HEK293 (cell line): ENCODE data around the gene ZNRF1.

Source experiments
- CTCF ChIA-PET: fragments of 350-600 bp; formaldehyde crosslinking; extraction: SDS; loops from one replicate; lab custom pipeline; 2021; ENCODE audit warnings: antibody characterized with exemption; lab: Yijun Ruan, JAX
- POLR2A ChIA-PET: fragments of 300-600 bp; formaldehyde crosslinking; extraction: SDS; loops from one replicate; lab custom pipeline; 2020; ENCODE audit warnings: antibody characterized with exemption, inconsistent platforms; lab: Yijun Ruan, JAX
- H3K27ac ChIP-seq: fragments of 200-500 bp; sonication (Bioruptor generic); 2 replicates; pipeline ENCODE4 v1.5.1; 2014; ENCODE audit warnings: low read depth, low read length, control low read depth, inconsistent platforms; ENCODE audit errors: extremely low read depth
- H3K36me3 ChIP-seq, 2 experiments: fragments of 200-500 bp in 1 of 2; sonication (Bioruptor generic) in 1 of 2; 1 replicate in 1 of 2; 2 replicates in 1 of 2; pipeline ENCODE4 v1.5.1; 2014 to 2017; ENCODE audit warnings: inconsistent platforms in 2 of 2, low read length in 2 of 2; ENCODE audit not compliant: control insufficient read depth in 2 of 2, insufficient read depth in 1 of 2
- H3K4me1 ChIP-seq: fragments of 200-500 bp; sonication (Bioruptor generic); 2 replicates; pipeline ENCODE4 v1.5.1; 2014; ENCODE audit warnings: mild to moderate bottlenecking, low read length, inconsistent platforms; ENCODE audit not compliant: control insufficient read depth, insufficient read depth
- H3K4me3 ChIP-seq: 2 replicates; pipeline ENCODE4 v1.5.1; 2011; ENCODE audit warnings: low read depth, mild to moderate bottlenecking, control low read depth, low read length, moderate library complexity
- H3K9me3 ChIP-seq: fragments of 200-500 bp; sonication (Bioruptor generic); 2 replicates; pipeline ENCODE4 v1.5.1; 2014; ENCODE audit warnings: low read depth, low read length, inconsistent platforms; ENCODE audit not compliant: control insufficient read depth, insufficient read depth
- GLIS2 ChIP-seq: fragments of 450-650 bp; formaldehyde crosslinking; IDR thresholded peaks from 2 replicates; pipeline ENCODE4 v1.5.1; 2016; ENCODE audit warnings: missing biosample characterization, missing genetic modification characterization
- HOXA7 ChIP-seq: sonication (generic); formaldehyde crosslinking; IDR thresholded peaks from 2 replicates; pipeline ENCODE4 v1.8.1; 2022; ENCODE audit warnings: missing genetic modification reagents, borderline replicate concordance
- HOXC10 ChIP-seq: sonication (generic); formaldehyde crosslinking; IDR thresholded peaks from 2 replicates; pipeline ENCODE4 v1.8.1; 2023; ENCODE audit warnings: mild to moderate bottlenecking, missing genetic modification reagents
- KLF16 ChIP-seq: fragments of 450-650 bp; formaldehyde crosslinking; IDR thresholded peaks from 2 replicates; pipeline ENCODE4 v1.5.1; 2017; ENCODE audit warnings: missing biosample characterization, missing genetic modification characterization
- MYNN ChIP-seq: fragments of 450-650 bp; formaldehyde crosslinking; IDR thresholded peaks from 2 replicates; pipeline ENCODE4 v1.5.1; 2016; ENCODE audit warnings: missing biosample characterization, missing genetic modification characterization, borderline replicate concordance
- REPIN1 ChIP-seq: fragments of 450-650 bp; formaldehyde crosslinking; IDR thresholded peaks from 2 replicates; pipeline ENCODE4 v1.5.1; 2017; ENCODE audit warnings: missing biosample characterization, missing genetic modification characterization, low read depth
- SETDB1 ChIP-seq: IDR thresholded peaks from one replicate; pipeline ENCODE4 v1.6.1; 2017; ENCODE audit warnings: mild to moderate bottlenecking, low read length, moderate library complexity, mixed read lengths; ENCODE audit not compliant: insufficient read length
- SP7 ChIP-seq: fragments of 450-650 bp; formaldehyde crosslinking; IDR thresholded peaks from 2 replicates; pipeline ENCODE4 v1.5.1; 2016; ENCODE audit warnings: missing biosample characterization, missing genetic modification characterization
- TCF7L2 ChIP-seq: IDR thresholded peaks from 2 replicates; pipeline ENCODE4 v1.6.1; 2011; ENCODE audit warnings: low read depth, mild to moderate bottlenecking, inconsistent platforms, low read length, moderate library complexity, borderline replicate concordance
- TRIM28 ChIP-seq: IDR thresholded peaks from 2 replicates; pipeline ENCODE4 v1.6.1; 2011; ENCODE audit warnings: low read length, control low read depth, borderline replicate concordance
- WT1 ChIP-seq: fragments of 450-650 bp; formaldehyde crosslinking; IDR thresholded peaks from 2 replicates; pipeline ENCODE4 v1.5.1; 2016; ENCODE audit warnings: missing biosample characterization, missing genetic modification characterization
- ZFP3 ChIP-seq: fragments of 450-650 bp; formaldehyde crosslinking; IDR thresholded peaks from 2 replicates; pipeline ENCODE4 v1.5.1; 2016; ENCODE audit warnings: low read depth, missing biosample characterization, missing genetic modification characterization
- ZFP37 ChIP-seq: fragments of 450-650 bp; formaldehyde crosslinking; IDR thresholded peaks from 2 replicates; pipeline ENCODE4 v1.5.1; 2016; ENCODE audit warnings: missing biosample characterization, missing genetic modification characterization
- ZIC2 ChIP-seq: fragments of 450-650 bp; formaldehyde crosslinking; IDR thresholded peaks from 2 replicates; pipeline ENCODE4 v1.5.1; 2016; ENCODE audit warnings: missing biosample characterization, missing genetic modification characterization
- ZNF121 ChIP-seq: fragments of 450-650 bp; formaldehyde crosslinking; IDR thresholded peaks from 2 replicates; pipeline ENCODE4 v1.5.1; 2016; ENCODE audit warnings: missing biosample characterization, missing genetic modification characterization
- ZNF155 ChIP-seq: fragments of 450-650 bp; formaldehyde crosslinking; IDR thresholded peaks from 2 replicates; pipeline ENCODE4 v1.5.1; 2016; ENCODE audit warnings: missing biosample characterization, missing genetic modification characterization
- ZNF266 ChIP-seq: fragments of 450-650 bp; formaldehyde crosslinking; IDR thresholded peaks from 2 replicates; pipeline ENCODE4 v1.5.1; 2016; ENCODE audit warnings: missing biosample characterization, missing genetic modification characterization, low read depth
- ZNF391 ChIP-seq: fragments of 450-650 bp; formaldehyde crosslinking; IDR thresholded peaks from 2 replicates; pipeline ENCODE4 v1.5.1; 2016; ENCODE audit warnings: low read depth, missing biosample characterization, missing genetic modification characterization, borderline replicate concordance
- ZNF423 ChIP-seq: fragments of 450-650 bp; formaldehyde crosslinking; IDR thresholded peaks from 2 replicates; pipeline ENCODE4 v1.5.1; 2016; ENCODE audit warnings: missing biosample characterization, missing genetic modification characterization
- ZNF510 ChIP-seq: fragments of 450-650 bp; formaldehyde crosslinking; IDR thresholded peaks from 2 replicates; pipeline ENCODE4 v1.5.1; 2018; ENCODE audit warnings: mild to moderate bottlenecking, missing genetic modification characterization, missing biosample characterization; ENCODE audit not compliant: insufficient replicate concordance
- ZNF560 ChIP-seq: fragments of 450-650 bp; formaldehyde crosslinking; IDR thresholded peaks from 2 replicates; pipeline ENCODE4 v1.5.1; 2017; ENCODE audit warnings: missing biosample characterization, missing genetic modification characterization, borderline replicate concordance
- ZNF596 ChIP-seq: fragments of 450-650 bp; IDR thresholded peaks from 2 replicates; pipeline ENCODE4 v1.5.0; 2018; ENCODE audit warnings: missing biosample characterization, mild to moderate bottlenecking, missing genetic modification characterization, moderate library complexity
- ZNF624 ChIP-seq: fragments of 450-650 bp; formaldehyde crosslinking; IDR thresholded peaks from 2 replicates; pipeline ENCODE4 v1.5.1; 2017; ENCODE audit warnings: missing biosample characterization, missing genetic modification characterization
- ZNF629 ChIP-seq: fragments of 450-650 bp; formaldehyde crosslinking; IDR thresholded peaks from 2 replicates; pipeline ENCODE4 v1.5.1; 2017; ENCODE audit warnings: missing biosample characterization, missing genetic modification characterization
- ZNF654 ChIP-seq: fragments of 450-650 bp; formaldehyde crosslinking; IDR thresholded peaks from 2 replicates; pipeline ENCODE4 v1.5.1; 2016; ENCODE audit warnings: low read depth, missing biosample characterization, missing genetic modification characterization
- ZNF658 ChIP-seq: fragments of 450-650 bp; formaldehyde crosslinking; IDR thresholded peaks from 2 replicates; pipeline ENCODE4; 2016; ENCODE audit warnings: missing biosample characterization, missing genetic modification characterization
- ZNF664 ChIP-seq: fragments of 450-650 bp; formaldehyde crosslinking; IDR thresholded peaks from 2 replicates; pipeline ENCODE4 v1.5.1; 2016; ENCODE audit warnings: missing biosample characterization, missing genetic modification characterization
- ZNF768 ChIP-seq: fragments of 450-650 bp; formaldehyde crosslinking; IDR thresholded peaks from 2 replicates; pipeline ENCODE4 v1.5.1; 2018; ENCODE audit warnings: missing biosample characterization, mild to moderate bottlenecking, missing genetic modification characterization
- ZNF792 ChIP-seq: fragments of 450-650 bp; formaldehyde crosslinking; IDR thresholded peaks from 2 replicates; pipeline ENCODE4 v1.5.1; 2016; ENCODE audit warnings: missing biosample characterization, missing genetic modification characterization
- ZNF843 ChIP-seq: fragments of 450-650 bp; formaldehyde crosslinking; IDR thresholded peaks from 2 replicates; pipeline ENCODE4 v1.5.1; 2016; ENCODE audit warnings: missing biosample characterization, missing genetic modification characterization
- ZSCAN16 ChIP-seq: fragments of 450-650 bp; formaldehyde crosslinking; IDR thresholded peaks from 2 replicates; pipeline ENCODE4 v1.5.1; 2016; ENCODE audit warnings: missing biosample characterization, missing genetic modification characterization
- ZXDB ChIP-seq: fragments of 450-650 bp; formaldehyde crosslinking; IDR thresholded peaks from 2 replicates; pipeline ENCODE4 v1.5.1; 2016; ENCODE audit warnings: missing biosample characterization, missing genetic modification characterization
- TF ChIP-seq, protein P1 (sequence below): fragments of 450-650 bp; formaldehyde crosslinking; IDR thresholded peaks from 2 replicates; pipeline ENCODE4 v1.5.1; 2017; ENCODE audit warnings: missing biosample characterization, missing genetic modification characterization
- TF ChIP-seq, protein P2 (sequence below): fragments of 450-650 bp; formaldehyde crosslinking; IDR thresholded peaks from 2 replicates; pipeline ENCODE4 v1.5.1; 2016; ENCODE audit warnings: missing biosample characterization, missing genetic modification characterization
- TF ChIP-seq, protein P3 (sequence below): fragments of 450-650 bp; formaldehyde crosslinking; optimal IDR thresholded peaks from 2 replicates; pipeline ENCODE3; 2016; ENCODE audit warnings: missing biosample characterization, mild to moderate bottlenecking, missing genetic modification characterization

The ZNRF1 gene

DNA sequence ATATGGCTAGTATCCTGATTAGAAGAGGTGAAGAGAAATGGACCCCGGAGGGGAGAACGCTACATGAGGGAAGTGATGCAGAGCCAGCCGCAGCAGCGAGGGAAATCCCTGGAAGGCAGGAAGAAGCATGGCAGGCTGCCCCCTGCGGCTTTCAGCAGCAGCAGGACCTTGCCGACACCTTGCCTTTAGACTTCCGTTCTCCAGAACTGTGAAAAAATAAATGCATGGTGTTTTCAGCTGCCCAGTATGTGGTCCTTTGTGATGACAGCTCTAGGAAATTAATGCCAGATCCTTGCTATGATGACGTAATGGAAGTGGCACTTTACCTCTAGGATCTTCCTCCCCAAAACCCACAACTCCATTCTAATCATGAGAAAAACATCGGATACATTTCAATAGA lies 139.8 kb downstream of the ZNRF1 start (continued):
- TF ChIP-seq ZNF654 (tag by site-specific recombination) (no peak), ZNF560 (tag by site-specific recombination) (no peak), ZNF629 (tag by site-specific recombination) (no peak), ZFP3 (tag by site-specific recombination) (no peak), WT1 (tag by site-specific recombination) (0 out of 2 replicates have a peak, but pooled peaks have one; percentile 28), SP7 (tag by site-specific recombination) (peak; percentile 62; the same call in 1 of the 2 replicates), ZNF768 (tag by site-specific recombination) (no peak), TRIM28 (no peak), REPIN1 (tag by site-specific recombination) (no peak), ZNF596 (no peak), ZNF391 (tag by site-specific recombination) (no peak), TCF7L2 (no peak), ZIC2 (tag by site-specific recombination) (peak; percentile 48), ZNF658 (tag by site-specific recombination) (no peak), ZNF423 (no peak), ZFP37 (tag by site-specific recombination) (no peak), KLF16 (tag by site-specific recombination) (no peak)
- TF ChIP-seq, protein P1, sequence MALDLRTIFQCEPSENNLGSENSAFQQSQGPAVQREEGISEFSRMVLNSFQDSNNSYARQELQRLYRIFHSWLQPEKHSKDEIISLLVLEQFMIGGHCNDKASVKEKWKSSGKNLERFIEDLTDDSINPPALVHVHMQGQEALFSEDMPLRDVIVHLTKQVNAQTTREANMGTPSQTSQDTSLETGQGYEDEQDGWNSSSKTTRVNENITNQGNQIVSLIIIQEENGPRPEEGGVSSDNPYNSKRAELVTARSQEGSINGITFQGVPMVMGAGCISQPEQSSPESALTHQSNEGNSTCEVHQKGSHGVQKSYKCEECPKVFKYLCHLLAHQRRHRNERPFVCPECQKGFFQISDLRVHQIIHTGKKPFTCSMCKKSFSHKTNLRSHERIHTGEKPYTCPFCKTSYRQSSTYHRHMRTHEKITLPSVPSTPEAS, result no peak
- TF ChIP-seq, protein P2, sequence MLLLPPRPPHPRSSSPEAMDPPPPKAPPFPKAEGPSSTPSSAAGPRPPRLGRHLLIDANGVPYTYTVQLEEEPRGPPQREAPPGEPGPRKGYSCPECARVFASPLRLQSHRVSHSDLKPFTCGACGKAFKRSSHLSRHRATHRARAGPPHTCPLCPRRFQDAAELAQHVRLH (tag by site-specific recombination), result no peak

DNA sequence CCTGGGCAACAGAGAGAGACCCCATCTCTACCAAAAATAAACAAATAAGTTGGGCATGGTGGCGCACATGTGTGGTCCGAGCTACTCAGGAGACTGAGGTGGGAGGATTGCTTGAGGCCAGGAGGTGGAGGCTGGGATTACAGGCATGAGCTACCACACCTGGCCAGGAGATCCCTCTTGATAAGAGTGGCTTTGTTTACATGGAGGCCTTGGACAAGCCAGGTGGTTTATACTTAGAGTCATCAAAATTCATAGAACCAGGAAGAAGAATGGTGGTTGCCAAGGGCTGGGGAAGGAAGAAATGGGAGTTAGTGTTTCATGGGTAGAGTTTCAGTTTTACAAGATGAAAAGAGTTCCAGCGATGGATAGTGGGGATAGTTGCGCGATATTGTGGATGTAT lies 140.7 kb downstream of the ZNRF1 start:
- CTCF ChIA-PET, result no interaction called here

DNA sequence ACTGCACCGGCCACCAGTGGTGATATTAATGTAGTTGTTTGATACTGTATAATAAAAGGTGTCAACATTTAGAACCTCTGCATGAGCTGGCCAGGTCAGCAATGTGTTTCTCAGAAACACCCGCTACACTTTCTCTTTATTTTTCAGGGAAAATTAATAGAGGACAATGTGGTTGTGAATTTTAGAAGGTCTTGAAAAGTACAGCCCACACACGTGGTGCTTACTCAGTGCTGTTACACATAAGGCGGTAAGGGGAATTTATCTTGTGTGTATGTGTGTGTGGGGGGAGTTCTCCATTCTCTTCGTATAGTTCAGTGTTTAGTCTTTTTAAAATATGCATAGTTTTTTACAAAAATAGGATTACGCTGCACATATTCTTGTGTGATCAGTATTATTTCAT lies 145.1 kb downstream of the ZNRF1 start:
- no peak for TF ChIP-seq ZNF843
- TF ChIP-seq SETDB1, result no peak
- no peak for TF ChIP-seq HOXC10 (CRISPR knock-in tag)
- TF ChIP-seq WT1 (tag by site-specific recombination), result no peak
- no peak for TF ChIP-seq HOXA7 (CRISPR knock-in tag)
- TF ChIP-seq ZXDB (tag by site-specific recombination), result no peak
- no peak for TF ChIP-seq ZNF624 (tag by site-specific recombination)
- no peak for TF ChIP-seq ZNF155 (tag by site-specific recombination)
- TF ChIP-seq GLIS2, result no peak
- TF ChIP-seq ZNF510 (tag by site-specific recombination), result no peak
- no peak for TF ChIP-seq MYNN
- TF ChIP-seq ZNF792, result no peak
- TF ChIP-seq ZNF664, result no peak
- TF ChIP-seq ZSCAN16, result no peak
- TF ChIP-seq, protein P3, sequence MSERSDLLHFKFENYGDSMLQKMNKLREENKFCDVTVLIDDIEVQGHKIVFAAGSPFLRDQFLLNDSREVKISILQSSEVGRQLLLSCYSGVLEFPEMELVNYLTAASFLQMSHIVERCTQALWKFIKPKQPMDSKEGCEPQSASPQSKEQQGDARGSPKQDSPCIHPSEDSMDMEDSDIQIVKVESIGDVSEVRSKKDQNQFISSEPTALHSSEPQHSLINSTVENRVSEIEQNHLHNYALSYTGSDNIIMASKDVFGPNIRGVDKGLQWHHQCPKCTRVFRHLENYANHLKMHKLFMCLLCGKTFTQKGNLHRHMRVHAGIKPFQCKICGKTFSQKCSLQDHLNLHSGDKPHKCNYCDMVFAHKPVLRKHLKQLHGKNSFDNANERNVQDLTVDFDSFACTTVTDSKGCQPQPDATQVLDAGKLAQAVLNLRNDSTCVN (tag by site-specific recombination), result no peak
- TF ChIP-seq ZNF266 (tag by site-specific recombination), result no peak
- TF ChIP-seq, all 188 proteins: peak for 0
- POLR2A ChIA-PET, result no interaction called here
- Histone ChIP-seq H3K4me3 (no peak overlapping the region), H3K9me3 (no peaks in the 10 kb centered on the region), H3K4me1 (no peaks in the 10 kb centered on the region), H3K27ac (no peak overlapping the region), H3K36me3 (no peaks in the 10 kb centered on the region)
- CTCF ChIA-PET, result no interaction called here

More for the DNA sequence above, 140.7 kb downstream of the ZNRF1 start:
- TF ChIP-seq ZNF121 (tag by site-specific recombination), result no peak
- H3K27ac ChIP-seq, result no peak overlapping the region
- POLR2A ChIA-PET, result no interaction called here
- no peaks in the 10 kb centered on the region for H3K36me3 ChIP-seq
- H3K4me1 ChIP-seq, result no peaks in the 10 kb centered on the region
- H3K4me3 ChIP-seq, result no peak overlapping the region
- H3K9me3 ChIP-seq, result no peaks in the 10 kb centered on the region
